Neural cell (in vitro differentiated cells): Measurements from ENCODE around the gene SGF29.
"Not testable (repeated sequence)": the region's sequence is repeated elsewhere in the genome, so short reads cannot be mapped to it uniquely, and the experiment has no call there.

ENCODE experiments used
- CTCF ChIP-seq: fragments of 450-650 bp; IDR thresholded peaks from 2 replicates; pipeline ENCODE4 v1.5.1; 2014; ENCODE audit warnings: antibody characterized with exemption, mild to moderate bottlenecking, moderate library complexity; ENCODE audit not compliant: poor library complexity, severe bottlenecking
- EP300 ChIP-seq: fragments of 450-650 bp; conservative IDR thresholded peaks from 2 replicates; pipeline ENCODE4 v1.6.1; 2014; ENCODE audit warnings: antibody characterized with exemption, mild to moderate bottlenecking, moderate library complexity; ENCODE audit not compliant: poor library complexity, severe bottlenecking
- EZH2 ChIP-seq: fragments of 200-600, 300-800 bp; shearing (Covaris generic), sonication (generic); IDR thresholded peaks from 2 replicates; pipeline ENCODE4 v1.6.1; 2014; ENCODE audit warnings: antibody characterized with exemption, low read length, borderline replicate concordance, mild to moderate bottlenecking; ENCODE audit not compliant: insufficient read depth, poor library complexity, severe bottlenecking
- POLR2AphosphoS5 ChIP-seq: IDR thresholded peaks from 2 replicates; pipeline ENCODE4 v1.6.1; 2012
- RAD21 ChIP-seq: fragments of 450-650 bp; conservative IDR thresholded peaks from 2 replicates; pipeline ENCODE4 v1.6.1; 2014; ENCODE audit warnings: antibody characterized with exemption, mild to moderate bottlenecking, moderate library complexity
- REST ChIP-seq: IDR thresholded peaks from 2 replicates; pipeline ENCODE4 v1.6.1; 2012; ENCODE audit warnings: borderline replicate concordance
- SMC3 ChIP-seq: fragments of 450-650 bp; conservative IDR thresholded peaks from 2 replicates; pipeline ENCODE4 v1.6.1; 2014; ENCODE audit warnings: antibody characterized with exemption, mild to moderate bottlenecking, moderate library complexity; ENCODE audit not compliant: poor library complexity
- TAF1 ChIP-seq: IDR thresholded peaks from 2 replicates; pipeline ENCODE4 v1.6.1; 2012; ENCODE audit warnings: low read depth

GRCh38 chr16:28638359-28638758 is 84.6 kb downstream of the SGF29 start:
- TF ChIP-seq CTCF, POLR2AphosphoS5, EZH2, RAD21, EP300, SMC3, TAF1, REST: not testable (repeated sequence)
